GM12872 (cell line): Measurements from ENCODE around the gene FOXL3.

Experiments used
- CTCF ChIP-seq: IDR thresholded peaks from 3 replicates; pipeline ENCODE4 v1.5.1; 2011; ENCODE audit warnings: low read depth, mild to moderate bottlenecking, low read length, moderate library complexity; ENCODE audit not compliant: insufficient read depth

The FOXL3 gene

DNA sequence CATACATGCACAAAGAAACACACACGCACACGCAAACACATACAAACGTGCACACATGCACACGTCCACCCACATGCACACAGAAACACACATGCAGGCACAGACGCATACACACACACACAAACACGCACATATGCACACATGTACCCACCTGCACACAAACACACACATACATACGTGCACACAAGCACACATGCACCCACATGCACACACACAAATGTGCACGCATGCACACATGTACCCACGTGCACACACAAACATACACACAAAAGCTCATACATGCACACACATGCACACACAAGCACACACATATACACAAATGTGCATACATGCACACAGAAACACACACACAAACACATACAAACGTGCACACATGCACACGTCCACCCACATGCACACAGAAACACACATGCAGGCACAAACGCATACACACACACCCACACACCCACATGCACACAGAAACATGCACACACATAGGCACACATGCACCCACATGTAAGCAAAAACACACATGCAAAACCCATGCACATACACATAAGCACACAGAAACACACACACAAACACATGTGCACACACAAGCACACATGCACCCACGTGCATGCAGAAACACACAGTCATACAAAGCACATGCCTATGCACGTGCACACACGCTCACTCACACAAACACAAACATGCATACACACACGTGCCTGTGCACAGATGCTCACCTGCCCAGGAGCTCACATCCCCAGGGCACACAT, 44.8 kb downstream of the FOXL3 start:
- TF ChIP-seq CTCF: no peak

DNA sequence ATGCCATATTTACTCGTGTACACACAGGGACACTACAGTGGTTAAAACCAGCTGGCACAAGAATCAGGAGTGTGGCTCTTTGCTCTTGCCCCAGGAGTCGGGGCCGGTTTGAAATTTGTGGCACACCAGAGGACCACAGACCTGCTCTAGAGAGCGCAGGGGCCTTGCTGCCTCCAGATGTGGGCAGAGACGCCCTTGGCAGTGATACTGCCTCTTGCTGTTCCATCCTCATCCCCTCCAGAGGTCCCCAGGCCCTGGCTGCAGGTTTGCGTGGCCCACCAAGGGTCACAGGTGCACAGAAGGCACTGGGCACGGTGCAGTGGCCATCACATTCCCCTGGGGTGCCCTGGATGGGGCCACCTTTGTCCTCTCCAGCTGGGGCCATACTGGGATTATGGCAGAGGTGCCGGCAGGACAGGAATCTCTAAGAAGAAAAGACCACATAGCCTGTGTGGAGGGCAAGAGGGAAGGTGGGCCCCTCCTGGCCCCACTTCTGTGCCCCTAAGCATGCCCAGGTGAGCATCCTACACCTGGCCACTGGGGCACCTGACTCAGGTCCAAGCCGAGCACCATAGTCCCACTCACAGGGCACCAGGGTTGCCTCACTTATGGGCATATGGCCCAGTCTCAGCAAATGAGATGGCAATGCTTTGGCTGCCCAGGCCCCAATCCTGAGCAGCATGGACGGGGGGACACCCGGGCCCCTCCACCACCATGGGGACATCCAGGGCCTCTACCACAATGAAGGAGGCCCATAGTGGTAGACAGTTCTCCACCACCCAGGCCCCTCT, 45.6 kb downstream of the FOXL3 start:
- no peak for TF ChIP-seq CTCF

DNA sequence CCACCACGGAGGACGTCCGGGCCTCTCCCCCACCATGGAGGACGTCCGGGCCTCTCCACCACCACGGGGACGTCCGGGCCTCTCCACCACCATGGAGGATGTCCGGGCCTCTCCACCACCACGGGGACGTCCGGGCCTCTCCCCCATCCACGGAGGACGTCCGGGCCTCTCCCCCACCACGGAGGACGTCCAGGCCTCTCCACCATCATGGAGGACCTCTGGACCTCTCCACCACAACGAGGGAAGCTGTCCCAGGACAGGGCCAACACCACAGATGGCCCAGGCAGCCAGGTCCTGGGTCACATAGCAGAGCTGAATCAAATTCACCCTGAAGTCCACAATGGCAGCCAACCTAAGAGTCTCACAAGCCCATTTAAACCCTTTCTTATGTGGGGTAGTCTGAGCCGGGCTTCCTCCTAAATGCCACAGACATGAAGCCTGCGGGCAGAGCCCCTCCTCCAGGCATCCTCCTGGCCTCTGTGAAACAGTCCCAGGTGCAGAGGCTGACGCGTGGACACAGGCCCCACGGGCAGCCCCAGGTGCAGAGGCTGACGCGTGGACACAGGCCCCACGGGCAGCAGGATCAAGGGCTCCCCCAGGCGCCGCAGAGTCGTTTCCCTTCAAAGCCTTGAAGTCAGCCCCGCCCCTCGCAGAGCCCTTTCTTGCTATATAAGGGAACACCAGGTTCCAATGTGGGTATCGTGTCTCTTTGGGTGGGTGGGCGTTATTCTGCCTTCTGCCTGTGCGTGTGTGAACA, 47.0 kb downstream of the FOXL3 start:
- TF ChIP-seq CTCF: no peak

DNA sequence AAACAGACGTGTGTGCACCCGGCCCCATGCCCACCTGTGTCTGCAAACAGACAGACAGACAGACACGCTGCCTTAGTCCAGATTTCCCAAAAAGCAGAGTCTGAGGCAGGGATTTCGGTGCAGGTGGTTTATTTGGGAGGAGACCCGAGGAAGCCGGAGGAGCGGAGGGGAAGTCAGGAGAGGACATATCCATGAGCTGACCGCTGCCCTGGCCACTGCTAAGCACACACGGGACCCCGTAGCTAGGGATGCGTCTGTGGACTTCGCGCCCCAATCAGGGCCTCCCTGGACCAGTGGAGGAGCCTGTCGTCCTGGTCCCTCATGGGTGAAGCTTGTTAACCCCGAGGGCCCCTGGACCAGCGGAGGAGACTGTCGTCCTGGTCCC, 47.6 kb downstream of the FOXL3 start:
- TF ChIP-seq CTCF: no peak

DNA sequence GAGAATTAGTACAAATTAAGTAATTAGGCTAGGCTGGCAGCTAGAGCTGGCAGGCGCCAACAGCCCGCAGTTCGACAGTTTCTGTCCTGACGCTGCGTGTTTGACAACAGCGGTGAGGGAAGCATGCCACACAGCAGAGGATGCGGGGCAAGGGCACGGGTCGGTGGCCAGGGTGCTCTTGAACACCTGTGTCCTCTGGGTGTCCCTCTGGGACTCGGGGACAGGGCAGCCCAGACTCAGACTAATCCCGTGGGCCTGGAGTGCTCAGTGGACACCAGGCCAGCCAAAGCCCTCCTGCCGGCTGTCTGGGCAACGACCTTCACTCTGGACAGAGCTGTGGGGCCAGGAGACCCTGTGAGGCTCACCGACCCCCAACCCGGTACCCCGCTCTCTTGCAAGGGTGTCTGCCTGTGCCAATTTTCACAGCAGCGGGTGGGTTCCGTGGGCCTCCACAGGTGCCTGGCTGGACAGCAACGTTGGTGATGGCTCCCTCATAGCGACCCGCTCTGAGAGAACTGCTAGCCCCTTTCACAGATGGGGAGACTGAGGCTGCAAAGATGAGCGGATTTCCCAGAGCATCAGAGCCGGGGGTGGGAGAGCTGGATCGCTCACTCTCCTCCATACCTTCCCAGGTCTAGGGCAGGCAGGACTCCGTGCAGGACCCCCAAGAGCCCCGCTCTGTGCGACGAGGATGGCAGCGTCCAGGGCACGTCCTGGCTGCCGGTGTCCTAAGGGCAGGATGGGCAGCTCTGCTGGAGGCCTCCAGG, 48.5 kb downstream of the FOXL3 start:
- no peak for TF ChIP-seq CTCF

- no peak for TF ChIP-seq CTCF
Measured at GRCh38 chr7:339062-339342, 49.0 kb downstream of the FOXL3 start.

GRCh38 chr7:339696-340095, 49.7 kb downstream of the FOXL3 start:
- no peak for TF ChIP-seq CTCF
